Stimulated activated CD8-positive, alpha-beta memory T cell treated with anti-CD3 and anti-CD28 coated beads, Interleukin-12 subunit alpha, Interleukin-12 subunit beta, amount 100 ng/mL, for 1 hour (primary cell): ENCODE results near the gene BAIAP2.

Source experiments
- DNase-seq: peaks from one replicate; pipeline ENCODE4 v3.0.0-alpha.2; 2020; ENCODE audit warnings: low read depth

BAIAP2 gene

GRCh38 chr17:81161536-81161935 is 126.6 kb downstream of the BAIAP2 start:
- no peak for DNase-seq

DNA sequence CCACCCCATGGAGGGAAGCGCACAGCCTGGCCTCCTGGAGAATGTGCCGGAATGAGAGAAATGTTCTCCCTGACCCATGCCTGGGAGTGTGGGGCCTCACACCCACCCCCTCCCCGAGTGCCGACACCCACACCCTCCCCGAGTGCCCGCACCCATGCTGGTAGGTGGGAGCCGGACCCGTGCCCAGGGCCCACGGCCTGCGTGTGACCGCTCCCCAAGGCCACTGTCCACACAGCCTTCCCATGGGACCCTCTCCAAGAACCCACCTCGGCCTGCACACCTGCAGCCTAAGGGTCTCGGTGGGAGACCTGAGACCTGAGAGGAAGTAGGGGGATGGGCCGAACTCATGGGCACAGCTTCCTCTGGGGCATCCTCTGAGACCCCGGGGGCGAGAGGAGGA is 127.0 kb downstream of the BAIAP2 start:
- no peak for DNase-seq

DNA sequence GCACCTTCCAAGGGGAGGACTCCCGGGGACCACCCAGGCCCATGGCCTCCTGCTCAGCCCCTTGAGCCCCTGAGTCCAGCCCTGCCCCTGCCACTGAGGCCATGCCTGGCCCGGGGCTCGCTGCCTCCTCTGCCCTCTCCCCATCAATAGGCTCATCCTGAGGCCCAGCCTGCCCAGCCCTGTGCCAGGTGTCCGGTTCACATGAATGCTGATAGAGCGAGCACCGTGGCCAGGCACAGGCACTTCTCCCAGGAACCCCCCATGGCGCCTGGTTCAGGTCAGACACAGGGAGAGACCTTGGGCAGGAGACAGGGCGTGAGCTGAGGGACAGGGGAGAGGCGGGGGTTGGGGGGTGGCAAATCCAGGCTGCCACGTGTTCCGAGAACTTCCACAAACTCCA is 127.5 kb downstream of the BAIAP2 start:
- no peak for DNase-seq

- no peak for DNase-seq
Observed at GRCh38 chr17:81163051-81163695, 128.2 kb downstream of the BAIAP2 start.

DNA sequence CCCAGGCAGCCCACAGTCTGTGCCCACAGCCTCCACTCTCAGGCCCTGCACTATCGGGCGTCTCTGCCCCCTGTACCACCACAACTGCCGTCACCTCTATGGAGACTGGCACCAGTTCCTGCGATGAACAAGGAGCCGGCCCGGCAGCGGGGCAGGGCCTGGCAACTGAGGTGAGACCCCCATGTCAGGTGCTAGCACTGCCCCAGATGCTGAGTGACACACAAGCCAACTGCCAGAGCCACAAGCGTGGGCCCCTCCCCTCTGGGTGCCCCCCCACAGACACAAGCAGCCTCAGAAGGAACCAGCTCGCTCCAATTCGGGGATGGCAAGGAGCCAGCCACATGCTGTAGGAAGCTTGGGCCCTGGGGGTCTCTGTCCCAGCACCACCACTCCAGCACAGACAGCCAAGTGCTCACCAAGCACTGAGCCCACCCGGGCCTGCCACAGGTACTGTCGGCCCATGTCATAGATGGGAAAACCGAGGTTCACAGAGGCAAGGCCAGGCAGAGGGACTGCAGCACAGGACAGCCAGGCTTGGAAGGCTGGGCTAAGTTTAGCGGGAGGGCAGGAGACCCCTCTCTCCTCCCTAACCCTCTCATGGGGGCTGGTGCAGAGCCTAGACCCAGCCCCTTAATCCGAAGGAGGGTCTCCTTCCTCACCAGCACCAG is 128.9 kb downstream of the BAIAP2 start:
- no peak for DNase-seq

GRCh38 chr17:81164371-81165245 is 129.7 kb downstream of the BAIAP2 start:
- no peak for DNase-seq

DNA sequence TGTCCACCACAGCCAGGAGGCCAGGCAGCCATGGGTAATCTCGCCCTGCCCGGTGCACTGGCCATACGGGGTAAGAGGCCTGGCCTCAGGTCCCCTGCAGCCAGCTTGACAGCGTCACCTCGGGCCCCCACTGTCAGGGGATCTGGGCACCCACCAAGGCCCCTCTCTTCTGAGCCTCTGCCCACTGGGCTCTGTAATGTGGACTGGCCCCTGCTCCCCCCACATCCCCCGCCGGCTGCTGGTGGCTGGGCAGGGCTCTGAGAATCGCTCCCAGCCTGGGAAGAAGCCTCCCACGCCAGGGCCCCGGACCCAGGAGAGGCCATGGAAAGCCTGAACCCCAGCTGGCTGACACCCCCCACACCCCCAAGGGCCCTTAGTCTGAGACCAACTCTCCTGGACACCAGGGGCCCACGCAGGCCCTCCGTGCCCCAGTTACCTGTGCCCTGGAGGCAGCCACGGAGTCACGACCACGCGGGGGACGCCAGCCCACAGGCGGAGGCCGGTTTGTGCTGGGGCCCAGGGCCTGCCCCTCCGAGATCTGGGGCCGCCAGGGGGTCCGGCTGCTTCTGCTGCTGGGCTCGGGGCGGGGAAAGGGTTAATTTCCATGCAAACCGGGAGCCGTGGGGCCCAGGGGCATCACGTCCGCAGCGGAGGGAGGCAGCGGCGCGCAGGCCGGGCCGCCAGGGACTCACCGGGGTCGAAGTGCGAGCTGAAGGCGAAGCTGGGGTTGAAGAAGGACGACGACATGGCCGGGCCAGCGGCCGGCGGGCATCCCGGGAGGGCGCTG is 130.5 kb downstream of the BAIAP2 start, which contains the start of gene PVALEF:
PVALEF (plus strand) TSS at position 262 of the 787 bp plus-strand sequence. CDS start 15,720 bp downstream, outside the sequence.
- no peak for DNase-seq

DNA sequence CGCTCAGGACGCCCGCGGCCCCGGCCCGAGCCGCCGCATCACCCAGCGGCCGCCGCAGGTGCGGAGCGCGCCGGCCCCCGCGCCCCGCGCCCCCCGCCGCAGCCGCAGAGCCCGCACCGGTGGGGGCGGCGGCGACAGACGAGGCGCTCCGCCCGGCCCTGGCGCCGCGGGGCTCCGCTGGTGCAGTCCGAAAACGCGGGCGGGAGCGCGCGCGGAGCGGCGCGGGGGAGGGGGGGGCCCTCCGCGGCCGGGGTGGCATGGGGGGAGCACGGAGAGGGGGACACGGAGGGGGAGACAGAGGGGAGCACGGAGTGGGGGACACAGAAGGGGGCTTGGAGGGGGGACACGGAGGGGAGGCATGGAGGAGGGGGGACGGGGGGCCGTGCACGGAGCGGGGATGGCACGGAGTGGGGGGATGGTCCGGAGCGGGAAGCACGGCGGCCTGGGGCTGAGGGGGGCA is 131.1 kb downstream of the BAIAP2 start, which contains the start of gene AATK:
AATK (minus strand) TSS at position 189 of the 460 bp plus-strand sequence. CDS start 229 bp downstream, outside the sequence.
- no peak for DNase-seq
